IPS-NIHi7 (cell line): ENCODE measurements around the gene PEX14.

Source experiments
- DNase-seq: peaks from one replicate; pipeline ENCODE4 v3.0.0; 2012; ENCODE audit warnings: mixed read lengths; ENCODE audit errors: extremely low spot score

Gene PEX14

GRCh38 chr1:10516925-10517676 lies 42.4 kb downstream of the PEX14 start:
- no peak for DNase-seq

- no peak for DNase-seq
These were observed 42.9 kb downstream of the PEX14 start for GRCh38 chr1:10517677-10517982.

GRCh38 chr1:10519016-10519417 lies 44.3 kb downstream of the PEX14 start:
- peak; percentile 51 for DNase-seq

- no peak for DNase-seq
These were observed 45.7 kb downstream of the PEX14 start for GRCh38 chr1:10520497-10520896.

GRCh38 chr1:10520952-10521351 lies 46.2 kb downstream of the PEX14 start:
- DNase-seq, result no peak

- DNase-seq, result no peak
These were observed 46.9 kb downstream of the PEX14 start for GRCh38 chr1:10521537-10522157.

- DNase-seq, result no peak
These were observed 47.6 kb downstream of the PEX14 start for GRCh38 chr1:10522322-10522860.

- DNase-seq, result no peak
These were observed 50.5 kb downstream of the PEX14 start for GRCh38 chr1:10525208-10525607.

- DNase-seq, result no peak
These were observed 53.6 kb downstream of the PEX14 start for GRCh38 chr1:10528066-10529014.

- no peak for DNase-seq
These were observed 54.3 kb downstream of the PEX14 start for GRCh38 chr1:10529091-10529490.

- DNase-seq, result peak; percentile 70
These were observed 55.0 kb downstream of the PEX14 start for GRCh38 chr1:10529765-10530164.

GRCh38 chr1:10530281-10530740 lies 55.6 kb downstream of the PEX14 start:
- peak; percentile 86 for DNase-seq

GRCh38 chr1:10530756-10531495 lies 56.2 kb downstream of the PEX14 start:
- no peak for DNase-seq

- DNase-seq, result no peak
These were observed 57.6 kb downstream of the PEX14 start for GRCh38 chr1:10532362-10532761.

- DNase-seq, result no peak
These were observed 59.8 kb downstream of the PEX14 start for GRCh38 chr1:10534519-10534918.

GRCh38 chr1:10536133-10536770 lies 61.5 kb downstream of the PEX14 start:
- no peak for DNase-seq

GRCh38 chr1:10537082-10537766 lies 62.5 kb downstream of the PEX14 start:
- DNase-seq, result no peak

GRCh38 chr1:10538646-10539355 lies 64.1 kb downstream of the PEX14 start:
- no peak for DNase-seq

GRCh38 chr1:10539411-10540043 lies 64.8 kb downstream of the PEX14 start:
- no peak for DNase-seq
